HG03378 (cell line): Measurements from ENCODE around the gene SLC22A9.

Experiments used
- ATAC-seq: cut with Tn5 transposase; IDR thresholded peaks from one replicate; pipeline ENCODE4 v1.9.1; 2021; ENCODE audit warnings: mild to moderate bottlenecking, moderate library complexity; ENCODE audit not compliant: unreplicated experiment

The SLC22A9 gene

DNA sequence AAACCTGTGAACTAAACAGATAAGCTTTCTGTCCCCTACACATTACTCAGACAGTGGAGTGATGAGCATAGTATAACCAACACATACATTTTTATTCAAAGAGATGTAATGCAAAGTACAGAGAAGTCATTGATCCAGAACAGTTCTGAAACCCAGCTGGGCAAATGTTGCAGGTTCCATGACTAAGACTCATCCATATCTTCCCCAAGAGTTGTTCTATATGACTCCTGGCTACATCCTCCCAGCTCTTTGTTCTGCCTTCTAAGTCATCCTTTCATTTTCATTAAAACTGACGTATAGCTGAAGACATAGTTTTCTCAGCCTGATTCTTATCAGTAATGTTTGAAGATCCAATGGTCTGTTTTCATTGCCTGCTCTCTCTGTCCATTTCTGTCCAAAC lies 74.1 kb downstream of the SLC22A9 start:
- no peak for ATAC-seq

DNA sequence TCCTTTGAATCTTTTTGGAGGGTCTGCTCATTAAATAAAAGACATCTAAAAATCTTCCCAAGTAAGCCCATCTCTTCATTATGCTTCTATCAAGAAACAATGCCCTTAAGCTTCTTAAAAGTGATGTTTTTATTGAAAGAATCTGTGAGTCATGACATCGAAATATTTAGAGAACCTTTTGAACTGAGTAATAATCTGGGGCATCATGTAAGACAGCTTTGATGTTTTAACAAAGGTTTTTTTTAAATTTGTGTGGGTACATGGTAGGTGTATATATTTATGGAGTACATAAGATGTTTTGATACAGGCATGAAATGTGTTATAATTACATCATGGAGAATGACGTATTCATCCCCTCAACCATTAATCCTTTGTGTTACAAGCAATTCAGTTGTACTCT lies 74.6 kb downstream of the SLC22A9 start:
- ATAC-seq, result no peak

DNA sequence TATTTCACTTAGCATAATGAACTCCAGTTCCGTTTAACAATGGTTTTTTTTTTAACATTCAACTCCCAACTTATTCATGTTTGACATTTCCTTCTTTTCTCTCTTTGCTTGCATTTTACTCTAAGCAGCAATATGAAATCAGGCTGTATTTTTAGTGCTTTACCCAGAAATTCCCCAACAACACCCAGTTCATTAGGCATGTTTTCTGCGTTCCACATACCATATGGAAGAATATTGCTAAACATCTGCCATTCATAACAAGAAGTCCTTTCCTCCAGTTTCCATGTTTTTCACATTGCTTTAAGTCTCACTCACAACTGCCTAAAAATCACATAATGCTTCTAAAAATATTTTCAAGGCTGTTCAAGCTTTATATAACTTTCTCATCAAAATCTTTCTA lies 75.5 kb downstream of the SLC22A9 start:
- no peak for ATAC-seq

DNA sequence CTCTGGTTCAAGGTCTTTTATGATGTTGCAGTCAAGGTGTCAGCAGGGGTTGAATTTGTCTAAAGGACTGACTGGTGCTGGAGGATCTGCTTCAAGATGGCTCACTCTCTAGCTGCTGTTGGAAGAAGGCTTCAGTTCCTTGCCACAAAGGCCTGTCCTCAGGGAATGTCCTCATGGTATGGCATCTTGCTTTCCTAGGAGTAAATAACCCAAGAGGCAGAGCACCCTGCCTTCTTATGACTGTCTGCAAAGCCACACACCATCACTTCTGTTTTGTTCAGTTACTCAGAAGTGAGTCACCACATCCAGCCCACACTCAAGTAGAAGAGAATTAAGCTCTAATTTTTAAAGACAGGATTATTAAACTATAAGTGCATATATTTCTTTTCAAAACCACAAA lies 76.1 kb downstream of the SLC22A9 start:
- no peak for ATAC-seq

DNA sequence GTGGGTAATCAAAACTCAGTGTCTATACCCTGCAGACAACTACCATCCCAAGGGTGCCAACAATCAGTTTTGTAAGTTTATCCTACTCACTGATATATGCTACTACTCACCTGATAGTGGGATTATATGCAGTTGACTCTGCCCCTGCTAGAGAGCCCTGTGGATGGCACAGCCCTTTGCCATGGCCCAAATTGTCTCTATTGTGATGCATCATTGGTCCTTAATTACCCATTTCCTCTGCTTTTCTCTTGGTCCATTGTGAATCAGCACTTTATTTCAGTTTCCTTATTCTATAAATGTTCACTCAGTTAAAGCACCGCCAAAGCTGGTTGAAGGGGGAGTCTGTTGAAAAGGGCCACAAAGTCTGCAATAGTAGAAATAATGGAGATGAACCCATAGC lies 79.1 kb downstream of the SLC22A9 start:
- ATAC-seq, result no peak

DNA sequence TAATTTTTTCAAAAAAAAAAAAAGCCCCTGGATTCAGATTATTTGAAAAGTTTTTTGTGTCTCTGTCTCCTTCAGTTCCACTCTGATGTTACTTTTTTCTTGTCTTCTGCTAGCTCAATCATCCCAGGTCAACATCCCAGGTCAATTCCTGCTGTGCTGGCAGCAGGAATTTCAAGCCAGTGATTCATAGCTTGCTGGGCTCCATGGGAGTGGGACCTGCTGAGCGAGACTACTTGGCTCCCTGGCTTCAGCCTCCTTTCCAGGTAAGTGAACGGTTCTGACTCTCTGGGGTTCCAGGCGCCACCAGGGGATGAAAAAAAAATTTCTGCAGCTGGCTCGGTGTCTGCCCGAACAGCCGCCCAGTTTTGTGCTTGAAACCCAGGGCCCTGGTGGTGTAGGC lies 90.0 kb downstream of the SLC22A9 start:
- ATAC-seq, result no peak
